GM12878 (cell line): ENCODE results near the gene TMEM45B. TPM values are rescaled to one million over a fixed set of nuclear protein-coding genes. Genes with fewer than 3 reads are reported as not detected.

ENCODE experiments used
- ATAC-seq: fragments of 200-7000 bp; cut with Tn5 transposase; 3 replicates; pipeline ENCODE4 v1.9.1; 2020; ENCODE audit warnings: mild to moderate bottlenecking, moderate library complexity
- BruUV-seq: library from RNA; stranded (reverse); fragments of 400-500 nt; replicated peaks from 2 replicates; lab custom pipeline; 2021; lab: Mats Ljungman, UMichigan
- CTCF ChIA-PET: fragments of 300-600 bp; sonication (Branson Sonifier 250); formaldehyde crosslinking; extraction: SDS; loops from one replicate; lab custom pipeline; 2021; ENCODE audit warnings: inconsistent platforms; lab: Yijun Ruan, JAX
- POLR2A ChIA-PET: fragments of 350-600 bp; formaldehyde crosslinking; extraction: SDS; loops from one replicate; lab custom pipeline; 2021; ENCODE audit warnings: inconsistent platforms; lab: Charles Lee
- RAD21 ChIA-PET: fragments of 300-600 bp; sonication (Branson Sonifier 250); formaldehyde crosslinking; loops from one replicate; lab custom pipeline; 2023; ENCODE audit warnings: antibody characterized with exemption; ENCODE audit not compliant: unreplicated experiment; lab: Charles Lee
- SMC1A ChIA-PET: fragments of 300-600 bp; sonication (Branson Sonifier 250); formaldehyde crosslinking; loops from one replicate; lab custom pipeline; 2023; ENCODE audit not compliant: unreplicated experiment, uncharacterized antibody; lab: Charles Lee
- DNase-seq: peaks from one replicate; pipeline ENCODE4 v3.0.0-alpha.2; 2011; ENCODE audit warnings: low read depth, low spot score
- FAIRE-seq: peaks from 3 replicates; lab custom pipeline; 2011; peaks lifted over from hg19 to GRCh38; lab: Jason Lieb, UNC
- H2AFZ ChIP-seq: 2 replicates; pipeline ENCODE4 v1.6.0; 2011; ENCODE audit warnings: low read depth, low read length, control low read depth; ENCODE audit not compliant: control insufficient read depth
- H3K27ac ChIP-seq: 2 replicates; pipeline ENCODE4 v1.5.1; 2011; ENCODE audit warnings: control low read depth; ENCODE audit not compliant: control insufficient read depth, insufficient read depth
- H3K27me3 ChIP-seq, 2 experiments: replicated peaks in 1 of 2; 2 replicates each; pipeline versions ENCODE4 v1.6.0 to v1.6.1; 2011; ENCODE audit warnings: low read length in 1 of 2; ENCODE audit not compliant: control insufficient read depth in 2 of 2, insufficient read depth in 2 of 2
- H3K36me3 ChIP-seq, 2 experiments: 2 replicates each; pipeline ENCODE4 v1.5.1; 2011; ENCODE audit warnings: low read length in 1 of 2; ENCODE audit not compliant: control insufficient read depth in 2 of 2, insufficient read depth in 2 of 2
- H3K4me1 ChIP-seq: 2 replicates; pipeline ENCODE4 v1.6.1; 2011; ENCODE audit warnings: mild to moderate bottlenecking, low read length, moderate library complexity, mixed read lengths; ENCODE audit not compliant: control insufficient read depth, insufficient read depth
- H3K4me2 ChIP-seq: 2 replicates; pipeline ENCODE4 v1.6.0; 2011; ENCODE audit warnings: control low read depth; ENCODE audit not compliant: control insufficient read depth, insufficient read depth
- H3K4me3 ChIP-seq: fragments of 200-600 bp; sonication (generic); 2 replicates; pipeline ENCODE4 v1.5.1; 2016
- H3K79me2 ChIP-seq: 2 replicates; pipeline ENCODE4 v1.6.0; 2011; ENCODE audit warnings: low read length; ENCODE audit not compliant: control insufficient read depth, insufficient read depth
- H3K9ac ChIP-seq: 2 replicates; pipeline ENCODE4 v1.8.0; 2011; ENCODE audit warnings: low read length, control low read depth, mixed read lengths; ENCODE audit not compliant: control insufficient read depth, insufficient read depth
- H3K9me3 ChIP-seq: replicated peaks from 3 replicates; pipeline ENCODE4 v1.5.1; 2011; ENCODE audit warnings: mild to moderate bottlenecking, low read length; ENCODE audit not compliant: control insufficient read depth, insufficient read depth
- H4K20me1 ChIP-seq: 2 replicates; pipeline ENCODE4 v1.6.0; 2011; ENCODE audit not compliant: control insufficient read depth, insufficient read depth
- BRCA1 ChIP-seq: IDR thresholded peaks from 2 replicates; pipeline ENCODE4 v1.6.1; 2011; ENCODE audit warnings: low read depth, low read length, improper control_type of control experiment
- CEBPB ChIP-seq, 2 experiments: fragments of 150-350 bp in 1 of 2; IDR thresholded peaks; 2 replicates each; pipeline ENCODE4 v1.6.1; 2012 to 2014; ENCODE audit warnings: low read depth in 2 of 2, low read length in 2 of 2, borderline replicate concordance in 1 of 2, inconsistent platforms in 1 of 2
- HDGF ChIP-seq: fragments of 450-650 bp; IDR thresholded peaks from 2 replicates; pipeline ENCODE4 v1.6.1; 2016; ENCODE audit warnings: antibody characterized with exemption
- IRF5 ChIP-seq: fragments of 450-650 bp; IDR thresholded peaks from 2 replicates; pipeline ENCODE4 v1.6.1; 2017; ENCODE audit warnings: borderline replicate concordance
- MAX ChIP-seq: IDR thresholded peaks from 2 replicates; pipeline ENCODE4 v1.6.1; 2012; ENCODE audit warnings: low read depth, low read length, improper control_type of control experiment
- MTA3 ChIP-seq: IDR thresholded peaks from 2 replicates; pipeline ENCODE4 v1.6.1; 2012; ENCODE audit warnings: low read length, inconsistent platforms, borderline replicate concordance
- NR2F1 ChIP-seq: fragments of 450-650 bp; conservative IDR thresholded peaks from 2 replicates; pipeline ENCODE4 v1.6.1; 2017; ENCODE audit warnings: mild to moderate bottlenecking
- POLR2A ChIP-seq: IDR thresholded peaks from 2 replicates; pipeline ENCODE4 v1.6.1; 2011; ENCODE audit warnings: low read depth, mild to moderate bottlenecking, low read length
- SRF ChIP-seq, 2 experiments: IDR thresholded peaks; 2 replicates each; pipeline ENCODE4 v1.6.1; 2011; ENCODE audit warnings: low read depth in 2 of 2, low read length in 2 of 2, mild to moderate bottlenecking in 1 of 2, moderate library complexity in 1 of 2
- STAT3 ChIP-seq: IDR thresholded peaks from 2 replicates; pipeline ENCODE4 v1.6.1; 2011; ENCODE audit warnings: low read depth, low read length, improper control_type of control experiment
- TARDBP ChIP-seq: IDR thresholded peaks from 2 replicates; pipeline ENCODE4 v1.6.1; 2016; ENCODE audit warnings: borderline replicate concordance
- TBL1XR1 ChIP-seq: IDR thresholded peaks from 2 replicates; pipeline ENCODE4 v1.6.1; 2012; ENCODE audit warnings: low read depth, low read length, improper control_type of control experiment
- TCF12 ChIP-seq: IDR thresholded peaks from 2 replicates; pipeline ENCODE4 v1.6.1; 2011; ENCODE audit warnings: low read depth, mild to moderate bottlenecking, low read length
- ZNF687 ChIP-seq: fragments of 450-650 bp; IDR thresholded peaks from 2 replicates; pipeline ENCODE4 v1.6.1; 2017; ENCODE audit warnings: mild to moderate bottlenecking, moderate library complexity
- WGBS: methylation state at CpG from one replicate; pipeline ENCODE4 v1.1.6; 2016; ENCODE audit warnings: low lambda C conversion rate; ENCODE audit not compliant: insufficient replicate concordance, insufficient coverage; ENCODE audit errors: missing lambda C conversion rate; 5-methylcytosine and 5-hydroxymethylcytosine counted together
- in situ Hi-C: fragments of 300-500 bp; cut with MboI; formaldehyde crosslinking; loops from 9 replicates; pipeline ENCODE4 v1.14.3; 2018; ENCODE audit warnings: mixed read lengths
- intact Hi-C: fragments of 100-400 bp; cut with micrococcal nuclease; formaldehyde crosslinking; loops from one replicate; pipeline ENCODE4 v1.14.2; 2022; ENCODE audit not compliant: unreplicated experiment
- polyA plus RNA-seq, 11 experiments: library from polyadenylated mRNA; depleted of rRNA in 4 of 11; unstranded in 6 of 11; stranded (reverse) in 5 of 11; fragments of >200 nt; fragmentation: Nextera tagmentation in 4 of 11; fragmentation: Illumina TruSeq in 1 of 11; extraction: Ambion mirVana in 4 of 11; extraction: Trizol in 1 of 11; gene quantifications; 1 replicate in 1 of 11; 2 replicates in 10 of 11; pipeline versions ENCODE4 v1.2.1 to v1.2.3, GENCODE V29; 2011 to 2016; ENCODE audit warnings: inconsistent platforms in 2 of 11, missing spikeins in 2 of 11, low read depth in 1 of 11
- total RNA-seq, 4 experiments: library from RNA; depleted of rRNA in 3 of 4; stranded (reverse); fragments of >200 nt in 3 of 4; fragmentation: Illumina TruSeq in 1 of 4; extraction: Trizol in 1 of 4; gene quantifications; 2 replicates each; pipeline versions ENCODE4 v1.2.1 to v1.2.3, GENCODE V29; 2013 to 2021

The TMEM45B gene
- total and polyA plus RNA-seq, 10 of the 15 experiments (the other 5 are each of a cell fraction or from before 2014, with no cell fraction given): 0.05 to 0.13 TPM; not detected in 8

- no peak for ATAC-seq
- ChIA-PET RAD21 (no interaction called here), SMC1A (no interaction called here), POLR2A (no interaction called here), CTCF (no interaction called here)
- no peak for FAIRE-seq
- Histone ChIP-seq H3K27me3 (no peaks in the 10 kb centered on the region), H2AFZ (no peak overlapping the region), H3K4me1 (no peaks in the 10 kb centered on the region), H3K9ac (no peak overlapping the region), H3K9me3 (no peaks in the 10 kb centered on the region), H3K36me3 (no peaks in the 10 kb centered on the region), H3K4me3 (no peak overlapping the region), H3K27ac (no peak overlapping the region), H4K20me1 (no peaks in the 10 kb centered on the region), H3K79me2 (no peaks in the 10 kb centered on the region), H3K4me2 (no peak overlapping the region)
- in situ Hi-C loops: no loop called here
- TF ChIP-seq MAX (no peak), STAT3 (no peak)
- WGBS: 7% methylated on average over 4 of the region's 4 CpGs
- intact Hi-C loops: no loop called here
- no peak for DNase-seq
- no TSS peak for BruUV-seq
Observed at GRCh38 chr11:129803533-129803932, 12.1 kb upstream of the TMEM45B start.

- no peak for ATAC-seq
- ChIA-PET RAD21 (no interaction called here), SMC1A (no interaction called here), POLR2A (no interaction called here), CTCF (no interaction called here)
- Histone ChIP-seq H3K9me3 (no peaks in the 10 kb centered on the region), H4K20me1 (no peaks in the 10 kb centered on the region), H3K36me3 (no peaks in the 10 kb centered on the region), H3K4me3 (no peak overlapping the region), H3K4me2 (no peak overlapping the region), H2AFZ (no peak overlapping the region), H3K27me3 (no peaks in the 10 kb centered on the region), H3K4me1 (no peaks in the 10 kb centered on the region), H3K9ac (no peak overlapping the region), H3K27ac (no peak overlapping the region), H3K79me2 (no peaks in the 10 kb centered on the region)
- no TSS peak for BruUV-seq
- no peak for DNase-seq
- FAIRE-seq: no peak
- in situ Hi-C loops (no loop called here), intact Hi-C loops (no loop called here)
- WGBS: 3% methylated on average over 3 of the region's 3 CpGs
- TF ChIP-seq CEBPB (IDR thresholded peaks at IDR 0.05; ENCODE audit: borderline replicate concordance in 1 of 2, low read depth in 2 of 2, low read length in 2 of 2) (no peak), BRCA1 (no peak), TCF12 (no peak), TARDBP (no peak), SRF (IDR thresholded peaks at IDR 0.05; ENCODE audit: low read depth in 2 of 2, low read length in 2 of 2) (no peak), ZNF687 (no peak), POLR2A (no peak), MAX (no peak), HDGF (no peak), NR2F1 (no peak), TBL1XR1 (no peak), IRF5 (no peak), MTA3 (no peak)
Observed at GRCh38 chr11:129804012-129804411, 11.6 kb upstream of the TMEM45B start.
